Measurements from ENCODE around the gene SCLY. TPM values are rescaled to one million over a fixed set of nuclear protein-coding genes. Genes with fewer than 3 reads are reported as not detected.

Gene SCLY
- total RNA-seq, 1 experiment from 2014 or later = 69.9 TPM

DNA sequence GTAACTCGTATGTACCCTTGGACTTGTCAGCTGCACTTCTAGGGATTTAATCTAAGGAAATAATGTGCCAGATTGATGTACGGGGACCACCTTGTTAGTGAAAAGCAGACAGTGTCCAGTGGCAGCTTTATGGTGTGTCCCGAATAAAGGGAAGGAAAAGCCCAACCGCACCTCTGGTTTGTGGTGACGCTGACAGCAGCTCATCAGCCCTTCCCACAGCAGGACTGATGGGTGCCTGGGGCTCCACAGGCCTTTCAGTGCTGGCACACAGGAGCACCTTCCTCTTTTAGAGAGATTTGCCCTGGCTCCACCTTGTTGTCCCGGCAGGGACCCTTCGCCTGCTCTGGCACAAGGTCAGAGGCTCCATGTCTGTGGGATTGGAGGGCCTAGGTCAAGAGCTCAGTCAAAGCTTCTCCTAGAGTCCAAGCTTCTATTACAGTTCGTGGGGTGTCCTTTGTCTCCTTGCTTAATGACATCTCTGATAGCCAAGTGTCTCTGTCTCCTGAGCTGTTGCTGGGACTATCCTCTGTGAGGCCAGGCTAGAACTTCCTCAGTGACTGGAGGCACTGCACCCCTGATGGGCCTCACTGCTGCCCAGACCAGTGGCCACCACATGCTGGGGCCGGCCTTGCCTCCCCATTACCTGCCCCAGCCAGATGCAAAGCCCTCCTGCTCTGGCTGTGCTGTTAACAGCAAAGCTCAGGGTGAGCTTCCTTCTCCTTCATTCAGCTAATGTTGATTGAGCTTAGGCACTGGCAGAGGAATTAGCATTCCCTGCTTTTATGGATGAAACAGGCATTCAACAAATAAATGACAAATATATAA lies 33.0 kb upstream of the SCLY start:
- H3K4me1 ChIP-seq (ENCODE audit: insufficient read depth, low read length, poor library complexity, severe bottlenecking) = no peaks in the 10 kb centered on the region
- H3K27me3 ChIP-seq (replicated peaks; ENCODE audit: insufficient read depth, low read depth, low read length, poor library complexity) = no peaks in the 10 kb centered on the region
- no peaks in the 10 kb centered on the region for H3K9me3 ChIP-seq (ENCODE audit: low read depth, low read length, poor library complexity, severe bottlenecking)
- no peak overlapping the region for H3K27ac ChIP-seq (ENCODE audit: low read depth, low read length, poor library complexity, severe bottlenecking)
- TF ChIP-seq EZH2 (IDR thresholded peaks at IDR 0.05; ENCODE audit: borderline replicate concordance, low read depth, low read length, poor library complexity, severe bottlenecking) = no peak
- TF ChIP-seq, protein P1, sequence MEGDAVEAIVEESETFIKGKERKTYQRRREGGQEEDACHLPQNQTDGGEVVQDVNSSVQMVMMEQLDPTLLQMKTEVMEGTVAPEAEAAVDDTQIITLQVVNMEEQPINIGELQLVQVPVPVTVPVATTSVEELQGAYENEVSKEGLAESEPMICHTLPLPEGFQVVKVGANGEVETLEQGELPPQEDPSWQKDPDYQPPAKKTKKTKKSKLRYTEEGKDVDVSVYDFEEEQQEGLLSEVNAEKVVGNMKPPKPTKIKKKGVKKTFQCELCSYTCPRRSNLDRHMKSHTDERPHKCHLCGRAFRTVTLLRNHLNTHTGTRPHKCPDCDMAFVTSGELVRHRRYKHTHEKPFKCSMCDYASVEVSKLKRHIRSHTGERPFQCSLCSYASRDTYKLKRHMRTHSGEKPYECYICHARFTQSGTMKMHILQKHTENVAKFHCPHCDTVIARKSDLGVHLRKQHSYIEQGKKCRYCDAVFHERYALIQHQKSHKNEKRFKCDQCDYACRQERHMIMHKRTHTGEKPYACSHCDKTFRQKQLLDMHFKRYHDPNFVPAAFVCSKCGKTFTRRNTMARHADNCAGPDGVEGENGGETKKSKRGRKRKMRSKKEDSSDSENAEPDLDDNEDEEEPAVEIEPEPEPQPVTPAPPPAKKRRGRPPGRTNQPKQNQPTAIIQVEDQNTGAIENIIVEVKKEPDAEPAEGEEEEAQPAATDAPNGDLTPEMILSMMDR (conservative IDR thresholded peaks at IDR 0.05; ENCODE audit: low read depth, low read length) = no peak
- intact Hi-C loops (cut with micrococcal nuclease; ENCODE audit: unreplicated experiment) = no loop called here
- no TSS peak for BruUV-seq (replicated peaks)
- no peak for DNase-seq (ENCODE audit: low spot score)
- ChIA-PET CTCF (no interaction called here), POLR2A (ENCODE audit: low non-redundant PET) (interaction anchor here (0.6 kb wide), 2 partner anchors 44 to 223 kb away, joined by 3 read pairs; no protein-coding TSS in a partner anchor)
- H3K4me3 ChIP-seq (ENCODE audit: low read depth, low read length, poor library complexity, severe bottlenecking) = no peak overlapping the region
- H3K36me3 ChIP-seq (ENCODE audit: insufficient read depth, low read length, poor library complexity, severe bottlenecking) = peaks cover 4% of the 10 kb centered on the region

DNA sequence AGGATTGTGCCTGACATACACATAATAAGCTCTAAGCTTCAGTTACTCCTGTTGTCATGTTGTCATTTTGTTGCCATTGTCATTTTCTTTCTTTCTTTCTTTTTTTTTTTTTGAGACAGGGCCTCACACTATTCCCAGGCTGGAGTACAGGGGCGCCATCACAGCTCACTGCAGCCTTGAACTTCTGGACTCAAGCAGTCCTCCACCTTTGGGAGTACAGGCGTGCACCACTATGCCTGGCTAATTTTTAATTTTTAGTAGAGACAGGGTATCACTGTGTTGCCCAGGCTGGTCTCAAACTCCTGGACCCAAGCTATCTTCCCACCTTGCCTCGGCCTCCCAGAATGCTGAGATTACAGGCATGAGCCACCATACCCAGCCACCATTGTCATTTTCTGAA lies 30.9 kb upstream of the SCLY start:
- Histone ChIP-seq H3K4me1 (ENCODE audit: insufficient read depth, low read length, poor library complexity, severe bottlenecking) (no peaks in the 10 kb centered on the region), H3K36me3 (ENCODE audit: insufficient read depth, low read length, poor library complexity, severe bottlenecking) (peaks cover 7% of the 10 kb centered on the region), H3K27ac (ENCODE audit: low read depth, low read length, poor library complexity, severe bottlenecking) (no peak overlapping the region), H3K4me3 (ENCODE audit: low read depth, low read length, poor library complexity, severe bottlenecking) (no peak overlapping the region), H3K9me3 (ENCODE audit: low read depth, low read length, poor library complexity, severe bottlenecking) (no peaks in the 10 kb centered on the region), H3K27me3 (replicated peaks; ENCODE audit: insufficient read depth, low read depth, low read length, poor library complexity) (no peaks in the 10 kb centered on the region)
- TF ChIP-seq, protein P1 (conservative IDR thresholded peaks at IDR 0.05; ENCODE audit: low read depth, low read length) = no peak
- no peak for TF ChIP-seq EZH2 (IDR thresholded peaks at IDR 0.05; ENCODE audit: borderline replicate concordance, low read depth, low read length, poor library complexity, severe bottlenecking)
- BruUV-seq (replicated peaks) = no TSS peak
- no peak for DNase-seq (ENCODE audit: low spot score)
- ChIA-PET POLR2A (ENCODE audit: low non-redundant PET) (no interaction called here), CTCF (no interaction called here)
- intact Hi-C loops (cut with micrococcal nuclease; ENCODE audit: unreplicated experiment) = no loop called here

DNA sequence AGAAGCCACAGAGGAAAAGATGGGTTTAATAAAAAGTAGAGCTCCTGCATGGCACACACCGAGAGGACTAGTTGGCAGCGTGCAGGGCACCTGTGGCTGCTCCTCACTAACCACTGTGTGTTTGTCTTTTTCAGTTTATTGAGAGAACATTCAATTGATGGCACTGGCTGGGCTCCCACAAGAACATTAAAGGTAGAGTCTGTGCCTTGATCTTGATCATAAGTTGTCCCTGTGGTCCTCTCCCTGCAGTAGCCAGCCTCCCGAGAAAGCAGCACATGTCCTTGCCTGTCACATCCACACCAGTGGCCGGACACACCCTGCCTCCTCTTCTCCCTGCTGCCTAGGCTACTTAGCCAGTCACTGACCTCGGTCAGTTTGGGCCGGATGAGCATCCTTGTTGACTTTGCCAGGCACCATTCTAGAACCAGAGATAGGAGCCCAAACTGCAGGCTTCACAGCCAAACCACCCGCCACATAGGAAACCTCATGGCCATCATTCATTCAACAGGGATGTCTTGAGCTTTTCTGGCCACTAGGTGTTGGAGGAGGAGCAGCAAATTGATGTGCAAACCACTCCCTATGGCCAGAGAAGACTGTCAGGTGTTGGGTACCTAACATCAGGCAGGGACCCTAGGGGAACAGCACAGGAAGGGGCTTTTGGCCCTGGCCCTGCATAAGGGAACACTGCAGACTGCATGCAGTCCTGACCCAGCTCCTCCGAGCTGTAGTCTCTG lies 30.2 kb upstream of the SCLY start:
- BruUV-seq (replicated peaks) = no TSS peak
- no peak for TF ChIP-seq EZH2 (IDR thresholded peaks at IDR 0.05; ENCODE audit: borderline replicate concordance, low read depth, low read length, poor library complexity, severe bottlenecking)
- TF ChIP-seq, protein P1 (conservative IDR thresholded peaks at IDR 0.05; ENCODE audit: low read depth, low read length) = no peak
- Histone ChIP-seq H3K4me3 (ENCODE audit: low read depth, low read length, poor library complexity, severe bottlenecking) (no peak overlapping the region), H3K36me3 (ENCODE audit: insufficient read depth, low read length, poor library complexity, severe bottlenecking) (peaks cover 7% of the 10 kb centered on the region), H3K9me3 (ENCODE audit: low read depth, low read length, poor library complexity, severe bottlenecking) (no peaks in the 10 kb centered on the region), H3K27me3 (replicated peaks; ENCODE audit: insufficient read depth, low read depth, low read length, poor library complexity) (no peaks in the 10 kb centered on the region), H3K4me1 (ENCODE audit: insufficient read depth, low read length, poor library complexity, severe bottlenecking) (no peaks in the 10 kb centered on the region), H3K27ac (ENCODE audit: low read depth, low read length, poor library complexity, severe bottlenecking) (no peak overlapping the region)
- CTCF ChIA-PET = no interaction called here
- intact Hi-C loops (cut with micrococcal nuclease; ENCODE audit: unreplicated experiment) = no loop called here
- no peak for DNase-seq (ENCODE audit: low spot score)
- POLR2A ChIA-PET (ENCODE audit: low non-redundant PET) = no interaction called here
